ENCODE data around the gene S1PR3.

Gene S1PR3

GRCh38 chr9:88993327-88993726 is 2.1 kb downstream of the S1PR3 start:
- no peak for DNase-seq

- DNase-seq = no peak
Measured at GRCh38 chr9:88993871-88994460, 2.7 kb downstream of the S1PR3 start.

- no peak for DNase-seq
Measured at GRCh38 chr9:88994469-88995199, 3.4 kb downstream of the S1PR3 start.

- no peak for DNase-seq
Measured at GRCh38 chr9:88995200-88995577, 3.9 kb downstream of the S1PR3 start.

- DNase-seq = no peak
Measured at GRCh38 chr9:88995627-88996026, 4.4 kb downstream of the S1PR3 start.

GRCh38 chr9:88996046-88996920 is 5.0 kb downstream of the S1PR3 start:
- DNase-seq = no peak

GRCh38 chr9:88996921-88997235 is 5.6 kb downstream of the S1PR3 start:
- no peak for DNase-seq

- DNase-seq = no peak
Measured at GRCh38 chr9:88997646-88998045, 6.4 kb downstream of the S1PR3 start.

GRCh38 chr9:88998503-88998902 is 7.2 kb downstream of the S1PR3 start:
- no peak for DNase-seq

GRCh38 chr9:88998911-88999310 is 7.6 kb downstream of the S1PR3 start:
- DNase-seq = no peak

GRCh38 chr9:89000371-89000781 is 9.1 kb downstream of the S1PR3 start:
- no peak for DNase-seq

GRCh38 chr9:89000973-89001916 is 10.0 kb downstream of the S1PR3 start:
- DNase-seq = peak; percentile 43

- DNase-seq = no peak
Measured at GRCh38 chr9:89001917-89002540, 10.8 kb downstream of the S1PR3 start.

- no peak for DNase-seq
Measured at GRCh38 chr9:89002987-89003386, 11.7 kb downstream of the S1PR3 start.

- DNase-seq = no peak
Measured at GRCh38 chr9:89005323-89005722, 14.1 kb downstream of the S1PR3 start.

- DNase-seq = no peak
Measured at GRCh38 chr9:89006267-89006666, 15.0 kb downstream of the S1PR3 start.

- no peak for DNase-seq
Measured at GRCh38 chr9:89006996-89007967, 16.0 kb downstream of the S1PR3 start.

- no peak for DNase-seq
Measured at GRCh38 chr9:89008055-89008743, 16.9 kb downstream of the S1PR3 start.

GRCh38 chr9:89008744-89009545 is 17.7 kb downstream of the S1PR3 start:
- DNase-seq = no peak

- DNase-seq = no peak
Measured at GRCh38 chr9:89009546-89009840, 18.2 kb downstream of the S1PR3 start.

Measured in T-helper 9 cell (primary cell).